HG03103 (cell line): ENCODE measurements around the gene ASRGL1.

Source experiments
- ATAC-seq: cut with Tn5 transposase; IDR thresholded peaks from one replicate; pipeline ENCODE4 v1.9.1; 2021; ENCODE audit warnings: low read depth; ENCODE audit not compliant: unreplicated experiment

The ASRGL1 gene

GRCh38 chr11:62391642-62392425 is 54.6 kb downstream of the ASRGL1 start:
- no peak for ATAC-seq

GRCh38 chr11:62392506-62392905 is 55.3 kb downstream of the ASRGL1 start:
- no peak for ATAC-seq

- ATAC-seq, result no peak
Measured at GRCh38 chr11:62393061-62393611, 55.9 kb downstream of the ASRGL1 start.

GRCh38 chr11:62393735-62394134 is 56.5 kb downstream of the ASRGL1 start:
- ATAC-seq, result no peak

GRCh38 chr11:62394825-62395538 is 57.7 kb downstream of the ASRGL1 start:
- ATAC-seq, result no peak

- ATAC-seq, result no peak
Measured at GRCh38 chr11:62395885-62396551, 58.8 kb downstream of the ASRGL1 start.

- ATAC-seq, result no peak
Measured at GRCh38 chr11:62398011-62398994, 61.1 kb downstream of the ASRGL1 start.

GRCh38 chr11:62399172-62399877 is 62.1 kb downstream of the ASRGL1 start:
- no peak for ATAC-seq

GRCh38 chr11:62399878-62400266 is 62.6 kb downstream of the ASRGL1 start:
- no peak for ATAC-seq

- no peak for ATAC-seq
Measured at GRCh38 chr11:62400281-62400680, 63.0 kb downstream of the ASRGL1 start.

GRCh38 chr11:62400760-62401159 is 63.5 kb downstream of the ASRGL1 start:
- ATAC-seq, result no peak

- ATAC-seq, result no peak
Measured at GRCh38 chr11:62401356-62401755, 64.1 kb downstream of the ASRGL1 start.

GRCh38 chr11:62401811-62402210 is 64.6 kb downstream of the ASRGL1 start:
- ATAC-seq, result no peak

GRCh38 chr11:62402226-62402959 is 65.1 kb downstream of the ASRGL1 start:
- ATAC-seq, result no peak

- ATAC-seq, result no peak
Measured at GRCh38 chr11:62402960-62403730, 65.9 kb downstream of the ASRGL1 start.

- ATAC-seq, result no peak
Measured at GRCh38 chr11:62404435-62404834, 67.2 kb downstream of the ASRGL1 start.

- ATAC-seq, result no peak
Measured at GRCh38 chr11:62404901-62405300, 67.7 kb downstream of the ASRGL1 start.

- ATAC-seq, result no peak
Measured at GRCh38 chr11:62406034-62406433, 68.8 kb downstream of the ASRGL1 start.
